HFFc6 (cell line): ENCODE measurements around the gene GNPTG. TPM values are rescaled to one million over a fixed set of nuclear protein-coding genes. Genes with fewer than 3 reads are reported as not detected.

Experiments used
- DNase-seq: peaks from one replicate; pipeline ENCODE4 v3.0.0-alpha.2; 2018
- H3K27ac Mint-ChIP-seq: 2 replicates; pipeline ENCODE4 v1.8.0; 2020; ENCODE audit warnings: mild to moderate bottlenecking, mixed read lengths
- H3K27me3 Mint-ChIP-seq: 2 replicates; pipeline ENCODE4 v1.8.0; 2021; ENCODE audit warnings: mild to moderate bottlenecking, moderate library complexity, mixed read lengths; ENCODE audit not compliant: insufficient read depth
- H3K36me3 Mint-ChIP-seq: 2 replicates; pipeline ENCODE4 v1.8.0; 2021; ENCODE audit warnings: low read depth, mixed read lengths
- H3K4me1 Mint-ChIP-seq: 2 replicates; pipeline ENCODE4 v1.8.0; 2020; ENCODE audit warnings: low read depth, mixed read lengths
- H3K4me3 Mint-ChIP-seq: 2 replicates; pipeline ENCODE4 v1.8.0; 2020; ENCODE audit warnings: mild to moderate bottlenecking, moderate library complexity, mixed read lengths
- H3K9me3 Mint-ChIP-seq: 2 replicates; pipeline ENCODE4 v1.8.0; 2020; ENCODE audit warnings: mild to moderate bottlenecking, mixed read lengths
- CTCF ChIP-seq: fragments of 200-600 bp; sonication (generic); IDR thresholded peaks from 2 replicates; pipeline ENCODE4 v1.5.0; 2021; ENCODE audit warnings: antibody characterized with exemption, mild to moderate bottlenecking
- total RNA-seq, 6 experiments: library from RNA; stranded (reverse); fragmentation: NEBNext Ultra II Directional; extraction: Animal tissue kit (Norgen Biotek cat#: 25700); gene quantifications; 2 replicates in 1 of 6; 3 replicates in 5 of 6; pipeline ENCODE4 v1.2.3, GENCODE V29; 2021

Gene GNPTG
- total RNA-seq, 6 experiments from 2014 or later = 46.8 to 68.1 (median 52.6) TPM

GRCh38 chr16:1333149-1333812 lies 18.4 kb upstream of the GNPTG start, which contains the start of gene BAIAP3:
Gene BAIAP3, plus strand, starts transcription at chr16:1333645. Its CDS starts 4,905 bp downstream, at chr16:1338550.
- no peak within 1 kb of the TSS for H3K27ac Mint-ChIP-seq
- DNase-seq = no peak
- H3K4me3 Mint-ChIP-seq = no peak within 1 kb of the TSS
- no peaks in the 10 kb centered on the region for H3K9me3 Mint-ChIP-seq
- H3K4me1 Mint-ChIP-seq = peaks cover 6% of the 10 kb centered on the region; the same call in 1 of the 2 replicates
- no peak for TF ChIP-seq CTCF
- H3K36me3 Mint-ChIP-seq = no peaks in the 10 kb centered on the region
- H3K27me3 Mint-ChIP-seq = peaks cover 17% of the 10 kb centered on the region

- DNase-seq = no peak
- H3K36me3 Mint-ChIP-seq = no peaks in the 10 kb centered on the region
- H3K4me3 Mint-ChIP-seq = no peak overlapping the region
- H3K27me3 Mint-ChIP-seq = peaks cover 17% of the 10 kb centered on the region
- no peaks in the 10 kb centered on the region for H3K9me3 Mint-ChIP-seq
- TF ChIP-seq CTCF = no peak
- H3K27ac Mint-ChIP-seq = no peak overlapping the region
- peaks cover 6% of the 10 kb centered on the region; the same call in 1 of the 2 replicates for H3K4me1 Mint-ChIP-seq
Measured at GRCh38 chr16:1333854-1334700, 17.7 kb upstream of the GNPTG start.

DNA sequence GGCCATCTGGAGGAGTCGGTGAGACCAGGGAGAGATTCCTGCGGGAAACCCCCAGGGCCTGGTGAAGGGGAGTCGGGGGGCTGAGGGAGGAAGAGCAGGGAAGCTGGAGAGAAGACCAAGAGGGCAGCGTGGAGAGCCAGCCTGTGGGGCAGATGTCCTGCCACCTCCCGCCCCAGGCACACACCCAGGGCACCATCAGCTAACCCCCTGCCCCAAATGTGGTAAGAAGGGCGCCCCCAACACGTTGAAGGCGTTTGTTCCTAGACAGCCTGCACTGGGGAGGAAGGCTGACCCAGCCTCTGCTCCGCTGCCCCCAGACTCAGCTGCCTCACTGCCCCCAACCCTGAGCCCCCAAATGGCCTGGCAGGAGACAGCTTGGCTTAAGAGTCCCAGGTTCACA lies 17.0 kb upstream of the GNPTG start:
- DNase-seq = no peak
- H3K4me3 Mint-ChIP-seq = no peak overlapping the region
- H3K27ac Mint-ChIP-seq = no peak overlapping the region
- H3K27me3 Mint-ChIP-seq = peaks cover 17% of the 10 kb centered on the region
- no peak for TF ChIP-seq CTCF
- peaks cover 6% of the 10 kb centered on the region; the same call in 1 of the 2 replicates for H3K4me1 Mint-ChIP-seq
- no peaks in the 10 kb centered on the region for H3K9me3 Mint-ChIP-seq
- H3K36me3 Mint-ChIP-seq = no peaks in the 10 kb centered on the region

GRCh38 chr16:1335211-1335971 lies 16.3 kb upstream of the GNPTG start:
- no peak for TF ChIP-seq CTCF
- Mint-ChIP-seq H3K4me1 (peaks cover 6% of the 10 kb centered on the region; the same call in 1 of the 2 replicates), H3K9me3 (no peaks in the 10 kb centered on the region), H3K27ac (no peak overlapping the region), H3K36me3 (no peaks in the 10 kb centered on the region), H3K4me3 (no peak overlapping the region), H3K27me3 (peaks cover 17% of the 10 kb centered on the region)
- DNase-seq = no peak

DNA sequence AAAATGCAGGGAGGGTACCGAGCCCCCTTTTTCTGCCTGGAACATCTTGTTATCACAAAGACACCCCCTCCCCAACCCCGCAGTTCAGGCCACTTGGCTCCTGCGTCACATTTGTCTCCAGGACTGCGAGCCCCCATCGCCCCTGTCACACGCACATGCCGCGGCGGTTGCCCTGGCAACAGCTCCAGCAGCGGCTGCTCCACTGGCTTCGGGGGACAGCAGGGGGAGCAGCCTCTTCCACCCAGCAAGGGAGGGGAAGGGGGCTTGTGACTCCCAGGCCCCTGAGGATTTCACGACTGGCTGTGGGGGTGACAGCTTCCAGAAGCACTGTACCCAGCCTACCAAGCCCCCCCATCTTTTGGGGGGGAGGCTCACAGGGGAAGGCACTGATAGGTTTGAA lies 15.7 kb upstream of the GNPTG start:
- Mint-ChIP-seq H3K9me3 (no peaks in the 10 kb centered on the region), H3K4me3 (no peak overlapping the region), H3K27me3 (peaks cover 19% of the 10 kb centered on the region), H3K27ac (no peak overlapping the region), H3K4me1 (peaks cover 6% of the 10 kb centered on the region; the same call in 1 of the 2 replicates), H3K36me3 (no peaks in the 10 kb centered on the region)
- peak; percentile 14; the same call in 1 of the 2 replicates for TF ChIP-seq CTCF
- no peak for DNase-seq
